ENCODE measurements around the gene MYADML2.

DNA sequence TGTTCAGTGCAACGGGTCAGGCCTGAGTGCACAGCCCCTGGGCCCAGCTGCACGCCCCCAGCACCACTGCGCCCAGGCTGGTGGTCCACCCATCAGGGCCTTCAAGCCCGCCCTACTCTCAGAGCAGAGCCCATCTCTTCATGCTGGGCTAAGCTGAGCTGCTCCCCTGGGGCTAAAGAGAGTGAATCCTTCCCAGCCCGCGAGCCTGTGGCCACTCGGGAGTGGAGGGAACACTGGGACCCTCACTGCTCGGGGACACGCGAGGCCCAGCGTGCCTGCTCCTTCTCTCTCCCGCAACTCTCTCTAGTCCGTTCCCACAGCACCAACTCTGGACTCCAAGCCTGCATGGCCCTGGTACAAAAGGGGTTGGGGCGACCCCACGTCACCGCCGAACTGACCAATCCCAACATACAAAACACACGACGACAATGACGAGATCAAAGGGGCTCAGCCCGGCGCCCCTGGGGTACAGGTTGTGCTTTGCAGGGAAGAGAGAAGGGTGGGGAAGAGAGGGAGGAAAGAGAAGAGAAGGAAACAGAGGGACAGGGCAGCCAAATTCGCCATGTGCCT lies 25.0 kb downstream of the MYADML2 start:
- TF ChIP-seq POLR2A (IDR thresholded peaks at IDR 0.05) (no peak), CTCF (IDR thresholded peaks at IDR 0.05 in 4 of 5, conservative IDR thresholded peaks at IDR 0.05 in 1 of 5) (no peak)
